Activated CD8-positive, alpha-beta memory T cell treated with anti-CD3 and anti-CD28 coated beads, Interleukin-2, amount 50 U/mL, for 4 hours (primary cell): ENCODE results near the gene SCYGR8.
"Not testable (repeated sequence)": the region's sequence is repeated elsewhere in the genome, so short reads cannot be mapped to it uniquely, and the experiment has no call there.

Experiments
- DNase-seq: peaks from one replicate; pipeline ENCODE4 v3.0.0-alpha.2; 2020

SCYGR8 gene

GRCh38 chr2:227745594-227745993 lies at the start of gene SCYGR8:
Gene SCYGR8 (plus strand): TSS chr2:227745894. CDS start chr2:227745894, 0 bp downstream.
- DNase-seq: no peak

GRCh38 chr2:227696990-227697679 lies 48.6 kb upstream of the SCYGR8 start:
- no peak for DNase-seq

- DNase-seq: no peak
Observed at GRCh38 chr2:227701556-227701955, 44.1 kb upstream of the SCYGR8 start.

GRCh38 chr2:227703280-227703732 lies 42.4 kb upstream of the SCYGR8 start:
- DNase-seq: no peak

GRCh38 chr2:227703961-227704360 lies 41.7 kb upstream of the SCYGR8 start:
- no peak for DNase-seq

GRCh38 chr2:227706859-227707258 lies 38.8 kb upstream of the SCYGR8 start:
- no peak for DNase-seq

- no peak for DNase-seq
Observed at GRCh38 chr2:227707390-227707789, 38.3 kb upstream of the SCYGR8 start.

- no peak for DNase-seq
Observed at GRCh38 chr2:227710986-227711385, 34.7 kb upstream of the SCYGR8 start.

GRCh38 chr2:227713291-227713690 lies 32.4 kb upstream of the SCYGR8 start:
- no peak for DNase-seq

GRCh38 chr2:227716501-227716900 lies 29.2 kb upstream of the SCYGR8 start:
- no peak for DNase-seq

GRCh38 chr2:227717687-227718567 lies 27.8 kb upstream of the SCYGR8 start, which contains the start of gene SLC19A3:
Gene SLC19A3 (minus strand): TSS chr2:227718028. CDS start chr2:227702318, 15,710 bp downstream.
- no peak for DNase-seq

- no peak for DNase-seq
Observed at GRCh38 chr2:227719641-227720040, 26.1 kb upstream of the SCYGR8 start.

- DNase-seq: no peak
Observed at GRCh38 chr2:227720680-227721079, 25.0 kb upstream of the SCYGR8 start.

GRCh38 chr2:227722821-227723220 lies 22.9 kb upstream of the SCYGR8 start:
- not testable (repeated sequence) for DNase-seq

- DNase-seq: no peak
Observed at GRCh38 chr2:227724394-227725039, 21.2 kb upstream of the SCYGR8 start, which contains the start of gene SCYGR6. Gene SCYGR6 (minus strand): TSS chr2:227724757. CDS start chr2:227724757, 0 bp downstream.

GRCh38 chr2:227728035-227728434 lies 17.7 kb upstream of the SCYGR8 start, which contains the start of gene SCYGR7:
Gene SCYGR7 (plus strand): TSS chr2:227728335. CDS start chr2:227728335, 0 bp downstream.
- DNase-seq: no peak

- DNase-seq: no peak
Observed at GRCh38 chr2:227739351-227739750, 6.3 kb upstream of the SCYGR8 start.

GRCh38 chr2:227740705-227741104 lies 5.0 kb upstream of the SCYGR8 start:
- not testable (repeated sequence) for DNase-seq

GRCh38 chr2:227748079-227748478 lies 2.4 kb downstream of the SCYGR8 start:
- no peak for DNase-seq

GRCh38 chr2:227756261-227756660 lies 10.6 kb downstream of the SCYGR8 start:
- not testable (repeated sequence) for DNase-seq

GRCh38 chr2:227759411-227760118 lies 13.9 kb downstream of the SCYGR8 start:
- DNase-seq: no peak

GRCh38 chr2:227761740-227762476 lies 16.2 kb downstream of the SCYGR8 start:
- DNase-seq: no peak
